LNCaP clone FGC (cell line): Measurements from ENCODE around the gene RSBN1L.
A peak's percentile ranks its signal among the peaks of the same experiment; 100 is the strongest.
"Not testable (repeated sequence)": the region's sequence is repeated elsewhere in the genome, so short reads cannot be mapped to it uniquely, and the experiment has no call there.

Source experiments
- DNase-seq: peaks from one replicate; pipeline ENCODE4 v3.0.0-alpha.2; 2011; ENCODE audit warnings: low read depth
- H3K4me3 ChIP-seq: 2 replicates; pipeline ENCODE4 v1.5.1; 2011; ENCODE audit warnings: mild to moderate bottlenecking, low read depth, low read length, control low read depth
- TF ChIP-seq, protein P1 (sequence below): IDR thresholded peaks from 2 replicates; pipeline ENCODE4 v1.5.1; 2012; ENCODE audit warnings: mild to moderate bottlenecking; ENCODE audit not compliant: control insufficient read depth, insufficient read depth; ENCODE audit errors: extremely low read depth

The RSBN1L gene

DNA sequence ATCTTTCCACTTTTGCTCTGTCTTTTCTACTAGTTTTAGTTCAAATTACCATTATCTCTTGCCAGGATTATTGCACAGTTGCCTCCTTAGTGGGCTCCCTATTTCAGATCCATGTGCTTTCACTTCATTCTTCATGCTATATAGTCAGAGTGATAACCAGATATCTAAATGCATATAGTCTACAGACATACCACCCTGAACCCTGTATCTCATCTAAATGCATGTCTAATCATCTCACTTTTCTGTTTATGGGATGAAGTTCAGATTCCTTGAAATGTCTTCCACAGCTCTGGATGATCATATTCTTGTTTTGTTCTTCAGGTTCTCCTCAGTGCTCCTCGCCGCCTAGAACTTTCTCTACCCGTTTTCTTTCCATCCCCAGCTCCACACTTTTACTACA is 13.8 kb downstream of the RSBN1L start:
- no peak for DNase-seq
- no peak overlapping the region for H3K4me3 ChIP-seq
- TF ChIP-seq, protein P1, sequence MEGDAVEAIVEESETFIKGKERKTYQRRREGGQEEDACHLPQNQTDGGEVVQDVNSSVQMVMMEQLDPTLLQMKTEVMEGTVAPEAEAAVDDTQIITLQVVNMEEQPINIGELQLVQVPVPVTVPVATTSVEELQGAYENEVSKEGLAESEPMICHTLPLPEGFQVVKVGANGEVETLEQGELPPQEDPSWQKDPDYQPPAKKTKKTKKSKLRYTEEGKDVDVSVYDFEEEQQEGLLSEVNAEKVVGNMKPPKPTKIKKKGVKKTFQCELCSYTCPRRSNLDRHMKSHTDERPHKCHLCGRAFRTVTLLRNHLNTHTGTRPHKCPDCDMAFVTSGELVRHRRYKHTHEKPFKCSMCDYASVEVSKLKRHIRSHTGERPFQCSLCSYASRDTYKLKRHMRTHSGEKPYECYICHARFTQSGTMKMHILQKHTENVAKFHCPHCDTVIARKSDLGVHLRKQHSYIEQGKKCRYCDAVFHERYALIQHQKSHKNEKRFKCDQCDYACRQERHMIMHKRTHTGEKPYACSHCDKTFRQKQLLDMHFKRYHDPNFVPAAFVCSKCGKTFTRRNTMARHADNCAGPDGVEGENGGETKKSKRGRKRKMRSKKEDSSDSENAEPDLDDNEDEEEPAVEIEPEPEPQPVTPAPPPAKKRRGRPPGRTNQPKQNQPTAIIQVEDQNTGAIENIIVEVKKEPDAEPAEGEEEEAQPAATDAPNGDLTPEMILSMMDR = no peak

DNA sequence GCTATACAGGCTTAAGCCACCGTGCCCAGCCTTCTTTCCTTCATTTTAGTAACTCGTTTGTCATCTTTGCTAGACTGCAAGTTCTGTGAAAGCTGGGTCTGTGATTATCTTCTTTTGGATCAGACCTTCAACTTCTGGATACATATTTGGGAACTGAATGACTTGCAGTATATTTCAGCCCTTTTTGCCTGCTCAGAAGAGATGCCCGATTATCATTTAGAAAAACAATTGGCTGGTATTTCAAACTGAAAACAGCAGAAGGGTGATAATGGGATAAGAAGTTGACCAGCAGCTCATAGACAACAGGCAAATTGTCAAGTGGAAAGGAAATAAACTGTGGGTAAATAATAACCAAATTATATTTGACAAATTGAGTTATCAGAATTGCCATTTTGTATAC is 14.6 kb downstream of the RSBN1L start:
- TF ChIP-seq, protein P1 = no peak
- H3K4me3 ChIP-seq = no peak overlapping the region
- no peak for DNase-seq

DNA sequence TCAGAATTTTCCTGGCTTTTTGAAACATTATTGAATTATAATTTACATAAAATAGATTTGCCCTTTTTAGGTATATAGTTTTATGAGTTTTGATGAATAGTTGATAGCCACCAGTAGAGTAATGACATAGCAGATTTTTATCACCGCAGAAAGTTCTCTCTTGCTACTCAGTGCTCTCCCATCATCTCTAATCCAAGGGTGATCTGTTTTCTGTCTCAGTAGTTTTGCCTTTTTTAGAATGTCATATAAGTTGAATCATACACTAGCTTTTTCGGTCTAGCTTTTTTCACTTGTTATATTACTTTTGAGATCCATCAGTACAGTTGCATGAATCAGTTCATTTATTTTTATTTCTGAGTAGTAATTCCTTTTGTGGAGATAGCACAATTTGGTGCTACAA is 17.9 kb downstream of the RSBN1L start:
- DNase-seq = no peak
- TF ChIP-seq, protein P1 = no peak
- no peak overlapping the region for H3K4me3 ChIP-seq

DNA sequence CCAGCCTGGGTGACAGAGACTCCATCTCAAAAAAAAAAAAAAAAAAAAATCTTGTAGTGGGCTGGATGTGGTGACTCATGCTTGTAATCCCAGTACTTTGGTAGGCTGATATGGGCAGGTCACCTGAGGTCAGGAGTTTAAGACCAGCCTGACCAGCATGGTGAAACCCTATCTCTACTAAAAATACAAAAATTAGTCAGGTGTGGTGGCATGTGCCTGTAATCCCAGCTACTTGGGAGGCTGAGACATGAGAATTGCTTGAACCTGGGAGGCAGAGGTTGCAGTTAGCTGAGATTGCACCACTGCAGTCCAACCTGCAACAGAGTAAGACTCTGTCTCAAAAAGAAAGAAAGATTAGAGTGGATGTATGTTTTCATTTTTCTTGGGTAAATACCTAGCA is 18.7 kb downstream of the RSBN1L start:
- not testable (repeated sequence) for DNase-seq, H3K4me3 ChIP-seq

DNA sequence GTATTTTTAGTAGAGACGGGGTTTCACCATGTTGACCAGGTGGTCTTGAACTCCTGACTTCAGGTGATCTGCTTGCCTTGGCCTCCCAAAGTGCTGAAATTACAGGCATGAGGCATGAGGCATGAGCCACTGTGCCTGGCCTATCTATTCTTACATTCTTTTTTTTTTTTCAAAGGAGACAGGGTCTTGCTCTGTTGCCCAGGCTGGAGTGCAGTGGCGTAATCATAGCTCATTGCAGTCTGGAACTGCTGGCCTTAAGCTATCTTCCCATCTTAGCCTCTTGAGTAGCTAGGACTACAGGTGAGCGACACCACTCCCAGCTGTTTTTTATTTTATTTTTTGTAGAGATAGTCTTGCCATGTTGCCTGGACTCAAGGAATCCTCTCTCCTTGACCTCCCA is 20.5 kb downstream of the RSBN1L start:
- TF ChIP-seq, protein P1 = no peak
- H3K4me3 ChIP-seq = no peak overlapping the region
- no peak for DNase-seq

DNA sequence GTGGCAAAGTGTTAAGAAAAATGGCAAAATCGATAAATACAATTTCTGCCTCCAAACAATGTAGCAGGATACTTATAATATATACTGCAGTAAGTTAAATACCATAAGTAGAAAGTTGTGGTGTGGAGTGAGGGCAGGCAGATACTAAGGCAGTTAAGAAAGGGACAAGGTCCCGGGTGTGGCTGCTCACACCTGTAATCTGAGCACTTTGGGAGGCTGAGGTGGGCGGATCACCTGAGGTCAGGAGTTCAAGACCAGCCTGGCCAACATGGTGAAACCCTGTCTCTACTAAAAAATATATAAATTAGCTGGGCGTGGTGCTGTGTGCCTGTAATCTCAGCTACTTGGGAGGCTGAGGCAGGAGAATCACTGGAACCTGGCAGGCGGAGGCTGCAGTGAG is 21.3 kb downstream of the RSBN1L start:
- not testable (repeated sequence) for DNase-seq, H3K4me3 ChIP-seq

GRCh38 chr7:77727527-77727926 is 31.3 kb downstream of the RSBN1L start:
- DNase-seq = no peak
- TF ChIP-seq, protein P1 = no peak
- H3K4me3 ChIP-seq = peak overlapping the region; percentile 10; the same call in 1 of the 2 replicates

GRCh38 chr7:77727936-77728701 is 31.9 kb downstream of the RSBN1L start:
- TF ChIP-seq, protein P1 = no peak
- H3K4me3 ChIP-seq = peak overlapping the region; percentile 10; the same call in 1 of the 2 replicates
- DNase-seq = peak; percentile 45
